22Rv1 (cell line): ENCODE results near the gene LINC01488.

ENCODE experiments used
- H3K27ac ChIP-seq: fragments of 450-650 bp; 2 replicates; pipeline ENCODE4 v1.5.1; 2017
- ZFX ChIP-seq: fragments of 450-650 bp; IDR thresholded peaks from 2 replicates; pipeline ENCODE4 v1.6.1; 2017; ENCODE audit warnings: antibody characterized with exemption, borderline replicate concordance
- TF ChIP-seq, protein P1 (sequence below): fragments of 450-650 bp; IDR thresholded peaks from 2 replicates; pipeline ENCODE4 v1.5.1; 2017; ENCODE audit warnings: mild to moderate bottlenecking

The LINC01488 gene

DNA sequence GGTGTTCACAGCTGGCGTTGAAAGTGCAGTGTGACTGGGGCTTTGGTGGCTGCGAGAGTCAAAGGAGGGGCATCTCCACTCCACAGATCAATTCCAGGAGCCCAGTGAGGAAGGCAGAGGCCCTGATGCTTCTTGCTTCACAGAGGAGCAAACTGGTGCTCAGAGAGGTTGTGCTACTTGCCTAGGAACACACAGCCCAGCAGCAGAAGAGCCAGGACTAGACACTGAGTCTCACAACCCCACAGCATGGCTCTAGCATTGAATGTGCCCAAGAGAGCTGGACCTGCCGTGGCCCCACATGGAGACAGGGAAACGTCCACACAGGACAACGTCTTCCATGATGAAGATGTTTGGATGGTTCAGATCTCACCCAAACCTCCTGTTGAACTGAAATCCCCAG, 33.3 kb downstream of the LINC01488 start:
- no peak for TF ChIP-seq ZFX
- TF ChIP-seq, protein P1, sequence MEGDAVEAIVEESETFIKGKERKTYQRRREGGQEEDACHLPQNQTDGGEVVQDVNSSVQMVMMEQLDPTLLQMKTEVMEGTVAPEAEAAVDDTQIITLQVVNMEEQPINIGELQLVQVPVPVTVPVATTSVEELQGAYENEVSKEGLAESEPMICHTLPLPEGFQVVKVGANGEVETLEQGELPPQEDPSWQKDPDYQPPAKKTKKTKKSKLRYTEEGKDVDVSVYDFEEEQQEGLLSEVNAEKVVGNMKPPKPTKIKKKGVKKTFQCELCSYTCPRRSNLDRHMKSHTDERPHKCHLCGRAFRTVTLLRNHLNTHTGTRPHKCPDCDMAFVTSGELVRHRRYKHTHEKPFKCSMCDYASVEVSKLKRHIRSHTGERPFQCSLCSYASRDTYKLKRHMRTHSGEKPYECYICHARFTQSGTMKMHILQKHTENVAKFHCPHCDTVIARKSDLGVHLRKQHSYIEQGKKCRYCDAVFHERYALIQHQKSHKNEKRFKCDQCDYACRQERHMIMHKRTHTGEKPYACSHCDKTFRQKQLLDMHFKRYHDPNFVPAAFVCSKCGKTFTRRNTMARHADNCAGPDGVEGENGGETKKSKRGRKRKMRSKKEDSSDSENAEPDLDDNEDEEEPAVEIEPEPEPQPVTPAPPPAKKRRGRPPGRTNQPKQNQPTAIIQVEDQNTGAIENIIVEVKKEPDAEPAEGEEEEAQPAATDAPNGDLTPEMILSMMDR: no peak
- H3K27ac ChIP-seq: no peak overlapping the region

DNA sequence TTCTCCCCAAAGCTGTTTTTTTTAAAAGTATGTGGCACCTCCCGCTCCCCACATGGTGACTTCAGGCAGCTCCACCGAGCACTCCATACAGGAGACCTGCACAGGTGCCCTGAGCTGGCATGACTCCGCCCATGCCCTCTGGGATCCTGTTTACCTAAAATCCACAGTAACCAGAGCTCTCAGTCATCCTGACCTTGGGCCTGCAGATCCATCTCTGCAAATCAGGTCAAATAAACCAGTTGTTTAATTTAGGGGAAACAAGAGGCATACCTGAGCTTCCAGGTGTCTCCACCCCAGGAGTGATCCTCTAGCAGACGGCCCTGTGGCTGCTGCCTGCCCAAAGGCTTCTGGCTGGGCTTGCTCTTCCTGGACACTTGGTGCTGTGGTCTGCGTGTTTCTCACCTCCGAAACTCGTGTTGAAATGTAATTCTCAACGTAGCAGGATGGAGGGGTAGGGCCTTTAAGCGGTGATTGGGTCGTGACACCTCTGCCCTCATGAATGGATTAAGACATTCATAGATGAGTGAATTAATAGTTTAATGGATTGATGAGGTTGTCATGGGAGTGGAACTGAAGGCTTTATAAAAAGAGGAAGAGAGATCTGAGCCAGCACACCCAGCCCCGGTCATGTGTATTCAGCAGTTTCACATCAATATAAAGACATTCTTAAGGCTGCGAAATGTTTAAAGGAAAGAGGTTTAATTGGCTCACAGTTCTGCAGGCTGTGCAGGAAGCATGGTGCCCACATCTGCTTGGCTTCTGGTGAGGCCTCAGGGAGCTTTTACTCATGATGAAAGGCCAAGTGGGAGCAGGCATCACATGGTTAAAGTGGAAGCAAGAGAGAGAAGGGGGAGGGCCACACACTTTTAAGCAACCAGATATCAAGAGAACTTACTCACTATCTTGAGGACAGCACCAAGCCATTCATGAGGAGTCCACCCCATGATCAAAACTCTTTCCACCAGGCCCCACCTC, 34.1 kb downstream of the LINC01488 start:
- TF ChIP-seq, protein P1: no peak
- TF ChIP-seq ZFX: no peak
- no peak overlapping the region for H3K27ac ChIP-seq

DNA sequence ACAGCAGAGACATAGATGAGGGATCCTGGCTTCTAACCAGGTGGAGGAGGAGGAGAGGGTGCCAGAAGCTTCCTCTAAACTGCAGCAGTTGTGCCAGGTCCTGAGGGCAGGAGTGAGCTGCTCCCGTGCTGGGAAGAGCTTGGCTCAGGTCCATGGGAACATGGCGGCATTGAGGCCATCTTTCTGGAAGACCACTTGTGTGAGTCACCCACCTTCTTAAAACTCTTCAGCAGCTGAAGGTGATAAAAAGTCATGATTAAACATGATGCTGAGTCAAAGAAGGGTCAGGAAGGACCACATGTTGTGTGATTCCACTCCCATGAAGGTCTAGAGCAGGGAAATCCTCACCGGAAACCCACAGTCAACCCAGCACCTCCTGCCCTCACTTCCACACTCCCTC, 35.1 kb downstream of the LINC01488 start:
- H3K27ac ChIP-seq: no peak overlapping the region

DNA sequence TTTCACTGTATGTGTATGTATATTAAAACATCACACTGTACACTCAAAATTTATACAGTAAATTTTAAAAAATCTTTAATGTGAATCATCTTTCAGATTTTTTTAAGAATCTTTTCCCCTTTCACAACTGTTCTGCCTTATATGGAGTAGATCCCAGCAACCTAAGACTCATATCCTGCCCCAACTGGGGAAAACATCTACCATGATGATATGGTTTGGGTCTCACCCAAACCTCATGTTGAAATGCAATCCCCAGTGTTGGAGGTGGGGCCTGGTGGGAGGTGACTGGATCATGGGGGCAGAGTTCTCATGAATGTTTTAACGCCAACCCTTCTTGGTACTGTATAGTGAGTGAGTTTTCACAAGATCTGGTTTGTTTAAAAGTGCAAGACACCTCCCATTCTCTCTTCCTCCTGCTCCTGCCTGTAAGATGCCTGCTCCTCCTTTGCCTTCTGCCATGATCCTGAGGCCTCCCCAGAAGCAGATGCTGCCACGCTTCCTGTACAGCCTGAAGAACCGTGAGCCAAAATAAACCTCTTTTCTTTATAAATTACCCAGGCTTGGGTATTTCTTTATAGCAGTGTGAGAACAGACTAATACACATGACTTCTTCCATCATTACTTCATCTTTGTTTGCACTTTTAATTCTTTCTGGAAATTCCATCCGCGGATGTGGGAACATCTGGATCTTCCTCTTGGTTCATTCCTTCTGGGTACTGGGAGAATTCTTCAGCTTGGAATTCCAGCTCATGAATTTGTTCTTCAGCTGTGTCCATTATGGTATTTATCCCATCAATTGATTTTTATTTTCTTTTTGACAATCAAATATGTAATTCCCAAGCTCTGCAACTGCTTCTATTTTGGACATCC, 36.9 kb downstream of the LINC01488 start:
- TF ChIP-seq, protein P1: no peak
- no peak for TF ChIP-seq ZFX
- H3K27ac ChIP-seq: no peak overlapping the region

More for the DNA sequence above, 35.1 kb downstream of the LINC01488 start:
- TF ChIP-seq, protein P1: no peak
- TF ChIP-seq ZFX: no peak

DNA sequence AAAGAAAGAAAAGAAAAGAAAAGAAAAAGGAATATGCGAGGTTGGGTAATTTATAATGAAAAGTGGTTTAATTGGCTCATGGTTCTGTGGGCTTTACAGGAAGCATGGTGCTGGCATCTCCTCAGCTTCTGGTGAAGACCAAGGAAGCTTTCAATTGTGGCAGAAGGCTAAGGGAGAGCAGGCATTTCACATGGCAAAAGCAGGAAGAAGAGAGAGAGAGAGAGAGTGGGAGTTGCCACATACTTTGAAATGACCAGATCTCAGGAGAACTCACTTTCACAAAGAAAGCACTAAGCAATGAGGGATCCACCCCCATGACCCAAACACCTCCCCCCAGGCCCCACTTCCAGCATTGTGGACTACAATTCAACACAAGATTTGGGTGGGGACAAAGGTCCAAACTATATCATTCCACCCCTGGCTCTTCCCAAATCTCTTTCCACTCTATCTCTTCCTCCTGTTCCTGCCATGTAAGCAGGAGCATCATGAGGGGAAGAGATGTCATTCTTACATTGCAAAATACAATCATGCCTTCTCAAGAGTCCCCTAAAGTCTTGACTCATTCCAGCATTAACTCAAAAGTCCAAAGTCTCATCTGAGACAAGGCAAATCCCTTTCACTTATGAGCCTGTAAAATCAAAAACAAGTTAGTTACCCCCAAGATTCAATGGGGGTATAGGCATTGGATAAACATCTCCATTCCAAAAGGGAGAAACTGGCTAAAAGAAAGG, 38.9 kb downstream of the LINC01488 start:
- no peak overlapping the region for H3K27ac ChIP-seq
- TF ChIP-seq, protein P1: no peak
- TF ChIP-seq ZFX: no peak

DNA sequence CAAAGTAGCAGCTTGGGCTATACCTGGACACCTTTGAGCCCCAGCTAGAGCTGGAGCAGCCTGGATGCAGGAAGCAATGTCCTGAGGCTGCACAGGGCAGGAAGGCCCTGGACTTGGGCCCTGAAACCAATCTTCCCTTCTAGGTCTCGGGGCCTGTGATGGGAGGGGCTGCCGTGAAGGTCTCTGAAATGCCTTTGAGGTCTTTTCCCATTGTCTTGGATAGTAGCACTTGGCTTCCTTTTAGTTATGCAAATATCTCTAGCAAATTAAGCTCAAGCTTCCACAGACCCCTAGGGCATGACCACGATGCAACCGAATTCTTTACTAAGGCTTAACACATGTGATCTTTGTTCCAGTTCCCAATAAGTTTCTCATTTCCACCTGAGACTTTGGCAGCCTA, 40.0 kb downstream of the LINC01488 start:
- no peak for TF ChIP-seq ZFX
- TF ChIP-seq, protein P1: no peak
- H3K27ac ChIP-seq: no peak overlapping the region
